Measurements from ENCODE around the gene NPBWR2.

DNA sequence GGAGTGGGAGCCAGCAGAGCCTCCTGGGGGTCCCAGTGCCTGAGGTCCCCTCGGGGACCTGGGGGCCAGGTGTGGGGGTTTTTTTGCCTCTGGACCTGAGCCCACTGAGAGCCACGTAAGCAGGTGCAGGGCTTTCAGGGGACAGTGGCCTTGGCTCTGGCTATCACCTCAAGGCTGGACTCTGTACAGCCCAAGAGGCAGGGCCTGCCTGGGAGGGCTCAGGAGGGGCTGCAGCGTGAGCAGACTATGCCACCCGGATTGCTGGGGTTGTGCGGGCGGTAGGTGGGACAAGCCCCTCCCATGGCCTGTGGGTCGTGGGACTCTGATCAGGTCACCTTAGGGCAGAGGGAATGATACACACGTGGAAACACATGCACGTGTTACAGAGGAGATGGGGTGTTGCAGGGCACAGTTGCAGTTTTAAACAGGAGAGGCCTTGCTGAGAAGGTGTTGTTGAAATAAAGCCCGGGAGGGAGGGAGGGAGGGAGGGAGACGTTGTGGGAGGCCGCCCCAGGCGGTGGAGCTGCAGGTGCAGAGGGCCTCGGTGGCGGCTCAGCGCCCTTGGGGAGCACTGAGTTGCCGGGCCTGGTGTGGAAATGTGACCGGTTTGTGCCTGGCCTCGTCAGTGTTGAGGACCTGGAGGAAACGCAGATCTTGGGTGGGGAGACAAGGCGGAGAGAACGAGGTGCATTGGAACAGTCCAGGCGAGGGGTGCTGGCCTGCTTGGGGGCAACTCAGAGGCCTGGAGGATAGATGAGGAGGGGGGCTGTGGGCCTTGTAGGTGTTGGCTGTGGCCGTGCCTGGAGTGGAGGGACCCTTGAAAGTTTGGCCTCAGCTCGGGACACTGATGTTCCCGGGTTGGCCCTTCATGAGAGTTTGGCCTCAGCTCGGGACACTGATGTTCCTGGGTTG, 42.0 kb downstream of the NPBWR2 start:
- TF ChIP-seq POLR2AphosphoS5 (IDR thresholded peaks at IDR 0.05) (no peak), POLR2A (IDR thresholded peaks at IDR 0.05) (no peak)
- TF ChIP-seq, protein P1, sequence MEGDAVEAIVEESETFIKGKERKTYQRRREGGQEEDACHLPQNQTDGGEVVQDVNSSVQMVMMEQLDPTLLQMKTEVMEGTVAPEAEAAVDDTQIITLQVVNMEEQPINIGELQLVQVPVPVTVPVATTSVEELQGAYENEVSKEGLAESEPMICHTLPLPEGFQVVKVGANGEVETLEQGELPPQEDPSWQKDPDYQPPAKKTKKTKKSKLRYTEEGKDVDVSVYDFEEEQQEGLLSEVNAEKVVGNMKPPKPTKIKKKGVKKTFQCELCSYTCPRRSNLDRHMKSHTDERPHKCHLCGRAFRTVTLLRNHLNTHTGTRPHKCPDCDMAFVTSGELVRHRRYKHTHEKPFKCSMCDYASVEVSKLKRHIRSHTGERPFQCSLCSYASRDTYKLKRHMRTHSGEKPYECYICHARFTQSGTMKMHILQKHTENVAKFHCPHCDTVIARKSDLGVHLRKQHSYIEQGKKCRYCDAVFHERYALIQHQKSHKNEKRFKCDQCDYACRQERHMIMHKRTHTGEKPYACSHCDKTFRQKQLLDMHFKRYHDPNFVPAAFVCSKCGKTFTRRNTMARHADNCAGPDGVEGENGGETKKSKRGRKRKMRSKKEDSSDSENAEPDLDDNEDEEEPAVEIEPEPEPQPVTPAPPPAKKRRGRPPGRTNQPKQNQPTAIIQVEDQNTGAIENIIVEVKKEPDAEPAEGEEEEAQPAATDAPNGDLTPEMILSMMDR (IDR thresholded peaks at IDR 0.05) = no peak
